ENCODE measurements around the gene MFSD12. TPM values are rescaled to one million over a fixed set of nuclear protein-coding genes. Genes with fewer than 3 reads are reported as not detected.

The MFSD12 gene
- total RNA-seq, 2 experiments from 2014 or later: 62.4 to 63.5 TPM

DNA sequence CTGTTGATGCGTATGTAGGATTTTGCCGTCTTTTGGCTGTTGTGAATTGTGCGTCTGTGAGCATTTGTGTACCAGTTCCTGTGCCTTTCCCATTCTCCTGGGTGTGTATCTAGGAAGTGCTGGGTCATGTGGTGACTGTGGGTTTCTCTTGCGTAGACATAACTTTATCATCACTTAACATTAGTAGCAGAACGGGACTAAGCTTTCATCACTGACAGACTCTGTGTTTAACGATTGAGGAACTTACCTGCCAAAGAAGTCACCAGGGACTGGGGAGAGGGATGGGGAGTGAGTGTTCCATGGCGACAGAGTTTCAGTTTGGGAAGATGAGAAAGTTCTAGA, 36.3 kb downstream of the MFSD12 start:
- TF ChIP-seq, protein P1, sequence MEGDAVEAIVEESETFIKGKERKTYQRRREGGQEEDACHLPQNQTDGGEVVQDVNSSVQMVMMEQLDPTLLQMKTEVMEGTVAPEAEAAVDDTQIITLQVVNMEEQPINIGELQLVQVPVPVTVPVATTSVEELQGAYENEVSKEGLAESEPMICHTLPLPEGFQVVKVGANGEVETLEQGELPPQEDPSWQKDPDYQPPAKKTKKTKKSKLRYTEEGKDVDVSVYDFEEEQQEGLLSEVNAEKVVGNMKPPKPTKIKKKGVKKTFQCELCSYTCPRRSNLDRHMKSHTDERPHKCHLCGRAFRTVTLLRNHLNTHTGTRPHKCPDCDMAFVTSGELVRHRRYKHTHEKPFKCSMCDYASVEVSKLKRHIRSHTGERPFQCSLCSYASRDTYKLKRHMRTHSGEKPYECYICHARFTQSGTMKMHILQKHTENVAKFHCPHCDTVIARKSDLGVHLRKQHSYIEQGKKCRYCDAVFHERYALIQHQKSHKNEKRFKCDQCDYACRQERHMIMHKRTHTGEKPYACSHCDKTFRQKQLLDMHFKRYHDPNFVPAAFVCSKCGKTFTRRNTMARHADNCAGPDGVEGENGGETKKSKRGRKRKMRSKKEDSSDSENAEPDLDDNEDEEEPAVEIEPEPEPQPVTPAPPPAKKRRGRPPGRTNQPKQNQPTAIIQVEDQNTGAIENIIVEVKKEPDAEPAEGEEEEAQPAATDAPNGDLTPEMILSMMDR (IDR thresholded peaks at IDR 0.05): no peak
- ChIA-PET POLR2A (no interaction called here), CTCF (no interaction called here)
- Mint-ChIP-seq H3K9me3 (no peaks in the 10 kb centered on the region), H3K4me1 (ENCODE audit: low read depth) (peaks cover 22% of the 10 kb centered on the region), H3K27me3 (no peaks in the 10 kb centered on the region), H3K4me3 (no peak overlapping the region), H3K27ac (no peak overlapping the region), H3K36me3 (ENCODE audit: low read depth) (no peaks in the 10 kb centered on the region)
- intact Hi-C loops (cut with micrococcal nuclease): no loop called here
- DNase-seq: no peak
- ATAC-seq: no peak

DNA sequence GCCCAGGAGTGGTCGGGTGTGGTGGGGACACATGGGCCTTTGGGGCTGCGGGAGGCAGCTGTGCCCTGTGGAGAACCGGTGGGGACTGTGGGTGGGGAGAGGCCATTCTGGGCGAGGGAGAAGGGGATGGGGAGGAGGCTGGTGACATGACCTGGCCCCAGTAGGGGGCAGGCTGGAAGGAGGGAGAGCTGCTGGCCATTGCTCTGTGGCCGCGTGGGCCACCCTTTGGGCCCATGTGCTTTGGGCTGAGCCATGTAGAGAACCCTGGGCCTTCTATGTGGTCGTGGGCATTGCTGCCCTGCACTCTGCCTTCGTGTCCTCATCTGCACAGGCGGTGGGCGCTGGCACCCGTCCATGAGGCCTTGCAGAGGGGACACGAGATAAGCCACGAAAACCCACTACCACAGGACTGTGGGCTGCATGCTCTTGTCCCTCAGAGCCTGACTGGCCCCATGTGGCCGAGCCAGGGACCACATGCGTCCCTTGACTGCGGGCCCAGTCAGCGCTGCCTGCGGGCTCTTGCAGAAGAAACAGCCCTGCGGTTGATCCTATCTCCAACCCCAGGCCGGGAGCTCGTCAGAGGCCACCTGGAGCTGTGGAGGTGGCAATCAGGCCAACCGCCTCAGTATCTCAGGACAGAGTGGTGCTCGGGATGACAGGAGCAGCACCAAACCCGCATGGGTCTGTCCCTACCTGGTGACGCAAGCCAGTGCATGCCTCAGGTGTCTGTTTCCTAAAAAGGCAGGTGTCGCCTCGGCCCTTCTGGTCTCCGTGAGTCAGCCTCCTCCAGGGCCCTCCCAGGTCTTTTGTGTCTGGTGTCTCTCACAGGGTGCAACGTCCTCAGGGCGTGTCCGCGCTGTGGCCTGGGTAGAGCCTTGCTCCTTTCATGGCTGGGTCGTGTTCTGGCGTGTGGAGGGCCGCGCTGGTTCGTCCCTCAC, 37.0 kb downstream of the MFSD12 start:
- ChIA-PET POLR2A (no interaction called here), CTCF (no interaction called here)
- ATAC-seq: no peak

DNA sequence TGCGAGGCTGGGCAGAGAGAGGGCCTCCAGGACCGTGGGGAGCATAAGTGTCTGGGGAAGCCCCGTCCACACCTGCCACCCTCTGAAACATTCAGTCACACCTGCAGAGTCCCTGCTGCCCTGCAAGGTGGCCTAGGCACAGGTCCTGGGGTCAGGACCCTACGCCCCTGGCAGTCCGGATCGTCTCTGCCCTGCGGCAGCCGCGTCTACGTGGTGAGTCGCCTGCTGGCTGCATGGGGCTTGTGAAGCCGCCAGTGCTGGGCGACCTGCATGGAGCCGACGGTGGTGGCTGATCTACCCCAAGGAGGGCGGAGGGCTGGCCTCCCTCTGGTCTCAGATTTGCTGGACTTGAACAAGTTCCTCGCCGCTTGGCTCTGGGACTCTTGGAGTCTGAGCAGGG, 38.3 kb downstream of the MFSD12 start:
- no peak for ATAC-seq
- Mint-ChIP-seq H3K4me1 (ENCODE audit: low read depth) (peaks cover 32% of the 10 kb centered on the region), H3K27ac (no peak overlapping the region), H3K4me3 (no peak overlapping the region), H3K9me3 (no peaks in the 10 kb centered on the region), H3K36me3 (ENCODE audit: low read depth) (no peaks in the 10 kb centered on the region), H3K27me3 (no peaks in the 10 kb centered on the region)
- DNase-seq: no peak
- ChIA-PET POLR2A (no interaction called here), CTCF (no interaction called here)
- TF ChIP-seq, protein P1 (IDR thresholded peaks at IDR 0.05): no peak
- intact Hi-C loops (cut with micrococcal nuclease): no loop called here

More for the DNA sequence above, 37.0 kb downstream of the MFSD12 start:
- H3K9me3 Mint-ChIP-seq: no peaks in the 10 kb centered on the region
- TF ChIP-seq, protein P1 (IDR thresholded peaks at IDR 0.05): no peak
- DNase-seq: no peak
- H3K4me1 Mint-ChIP-seq (ENCODE audit: low read depth): peaks cover 28% of the 10 kb centered on the region
- H3K36me3 Mint-ChIP-seq (ENCODE audit: low read depth): no peaks in the 10 kb centered on the region
- H3K27ac Mint-ChIP-seq: no peak overlapping the region
- no peak overlapping the region for H3K4me3 Mint-ChIP-seq
- no peaks in the 10 kb centered on the region for H3K27me3 Mint-ChIP-seq
- intact Hi-C loops (cut with micrococcal nuclease): no loop called here

DNA sequence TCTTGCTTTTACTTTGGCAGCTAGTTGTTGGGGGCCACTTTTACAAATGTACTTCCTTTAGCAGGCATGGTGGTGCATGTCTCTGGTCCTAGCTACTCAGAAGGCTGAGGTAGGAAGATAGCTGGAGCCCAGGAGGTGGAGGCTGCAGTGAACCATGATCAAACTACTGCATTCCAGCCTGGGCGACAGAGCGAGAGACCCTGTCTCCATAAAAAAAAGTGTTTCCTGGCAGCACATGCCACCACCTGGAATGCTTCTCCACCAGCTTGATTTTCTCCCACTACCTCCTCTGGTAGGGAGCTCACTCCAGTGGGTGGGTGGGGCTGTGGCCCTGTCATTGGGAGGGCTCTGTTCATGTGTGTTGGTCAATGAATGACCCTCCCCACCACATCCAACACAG, 38.7 kb downstream of the MFSD12 start:
- Mint-ChIP-seq H3K4me1 (ENCODE audit: low read depth) (peaks cover 34% of the 10 kb centered on the region), H3K9me3 (no peaks in the 10 kb centered on the region), H3K36me3 (ENCODE audit: low read depth) (no peaks in the 10 kb centered on the region), H3K4me3 (no peak overlapping the region), H3K27ac (no peak overlapping the region), H3K27me3 (no peaks in the 10 kb centered on the region)
- ATAC-seq (no peak), DNase-seq (no peak)
- TF ChIP-seq, protein P1 (IDR thresholded peaks at IDR 0.05): no peak
- ChIA-PET CTCF (interaction anchor here (1.6 kb wide), 1 partner anchor 27 kb away, joined by 9 read pairs; no protein-coding TSS in a partner anchor), POLR2A (interaction anchor here (1.5 kb wide), 1 partner anchor 90 kb away, joined by 3 read pairs; no protein-coding TSS in a partner anchor)
- intact Hi-C loops (cut with micrococcal nuclease): no loop called here

DNA sequence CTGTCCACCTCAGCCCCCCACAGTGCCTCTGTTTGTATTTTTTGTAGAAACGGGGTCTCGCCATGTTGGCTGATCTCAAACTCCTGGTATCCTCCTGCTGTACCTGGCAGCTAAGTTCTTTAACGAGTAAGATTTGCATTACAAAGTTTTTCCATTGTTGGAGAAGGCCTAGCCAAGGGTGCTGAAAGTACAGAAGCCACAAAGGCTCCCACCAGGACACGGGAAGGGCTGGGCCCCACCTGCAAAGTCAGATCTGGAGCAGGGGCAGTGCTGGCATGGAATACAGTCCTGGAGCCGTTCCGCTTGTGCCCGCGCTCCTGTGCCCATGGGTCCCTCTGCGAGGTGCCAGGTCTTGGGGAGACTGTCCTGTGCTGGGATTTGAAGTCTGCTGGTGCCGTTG, 39.1 kb downstream of the MFSD12 start:
- peaks cover 35% of the 10 kb centered on the region for H3K4me1 Mint-ChIP-seq (ENCODE audit: low read depth)
- no peaks in the 10 kb centered on the region for H3K27me3 Mint-ChIP-seq
- ChIA-PET CTCF (interaction anchor here (1.6 kb wide), 1 partner anchor 27 kb away, joined by 9 read pairs; no protein-coding TSS in a partner anchor), POLR2A (interaction anchor here (0.6 to 1.5 kb wide), 2 partner anchors 91 to 804 kb away, joined by 3 to 6 read pairs; no protein-coding TSS in a partner anchor)
- no peaks in the 10 kb centered on the region for H3K9me3 Mint-ChIP-seq
- TF ChIP-seq, protein P1 (IDR thresholded peaks at IDR 0.05): no peak
- ATAC-seq (no peak), DNase-seq (no peak)
- H3K4me3 Mint-ChIP-seq: no peak overlapping the region
- no peak overlapping the region for H3K27ac Mint-ChIP-seq
- no peaks in the 10 kb centered on the region for H3K36me3 Mint-ChIP-seq (ENCODE audit: low read depth)
- intact Hi-C loops (cut with micrococcal nuclease): no loop called here

All from activated CD8-positive, alpha-beta T cell treated with anti-CD3 and anti-CD28 coated beads for 36 hours (primary cell).